Measurements from ENCODE around the gene SLC25A21.

DNA sequence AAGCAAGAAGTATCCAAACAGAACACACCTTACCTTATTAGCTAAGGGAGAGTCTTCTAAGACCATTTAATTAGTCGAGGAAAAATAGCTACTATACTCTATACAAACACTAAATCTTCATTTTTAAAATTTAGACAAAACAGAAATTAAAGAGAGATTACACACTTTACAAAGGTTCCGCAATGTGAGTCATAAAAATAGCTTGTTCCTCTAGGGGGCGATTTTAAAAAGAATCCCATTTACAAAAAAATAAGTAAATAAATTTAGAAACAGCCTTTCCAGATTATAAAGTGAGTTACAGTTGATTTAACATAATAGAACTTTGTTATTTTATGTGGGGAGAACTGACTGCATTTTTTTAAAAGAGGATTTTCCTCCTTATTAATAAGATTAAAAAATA, 309.1 kb downstream of the SLC25A21 start:
- no peak for TF ChIP-seq CTCF (IDR thresholded peaks at IDR 0.05)
- TF ChIP-seq POLR2A (IDR thresholded peaks at IDR 0.05), result no peak
